IPS DF 4.7 (cell line): Measurements from ENCODE around the gene ARHGDIA.
"Not testable (repeated sequence)": the region's sequence is repeated elsewhere in the genome, so short reads cannot be mapped to it uniquely, and the experiment has no call there.

Experiments used
- DNase-seq: peaks from one replicate; pipeline ENCODE4 v3.0.0-alpha.2; 2013; ENCODE audit warnings: low spot score; ENCODE audit errors: extremely low read depth

The ARHGDIA gene

GRCh38 chr17:81843713-81844326 lies 27.3 kb downstream of the ARHGDIA start:
- DNase-seq = no peak

- DNase-seq = no peak
Measured at GRCh38 chr17:81842725-81843504, 28.2 kb downstream of the ARHGDIA start.

- no peak for DNase-seq
Measured at GRCh38 chr17:81842378-81842724, 28.8 kb downstream of the ARHGDIA start.

GRCh38 chr17:81841866-81842265 lies 29.3 kb downstream of the ARHGDIA start:
- DNase-seq = no peak

GRCh38 chr17:81840826-81841778 lies 30.0 kb downstream of the ARHGDIA start:
- no peak for DNase-seq

GRCh38 chr17:81840059-81840458 lies 31.1 kb downstream of the ARHGDIA start:
- DNase-seq = not testable (repeated sequence)

- no peak for DNase-seq
Measured at GRCh38 chr17:81839301-81839700, 31.8 kb downstream of the ARHGDIA start.

GRCh38 chr17:81838753-81839255 lies 32.3 kb downstream of the ARHGDIA start:
- DNase-seq = no peak

GRCh38 chr17:81837641-81838040 lies 33.5 kb downstream of the ARHGDIA start:
- no peak for DNase-seq

GRCh38 chr17:81834831-81835267 lies 36.3 kb downstream of the ARHGDIA start, which contains the start of gene PPP1R27:
Gene PPP1R27 (minus strand): TSS chr17:81835050. CDS start chr17:81834953, 97 bp downstream.
- DNase-seq = no peak

GRCh38 chr17:81833921-81834830 lies 37.0 kb downstream of the ARHGDIA start:
- no peak for DNase-seq

- peak; percentile 51 for DNase-seq
Measured at GRCh38 chr17:81833160-81833920, 37.8 kb downstream of the ARHGDIA start, which contains the start of gene MCRIP1. Gene MCRIP1 (minus strand): TSS chr17:81833291. CDS start chr17:81824506, 8,785 bp downstream.

GRCh38 chr17:81832608-81833159 lies 38.5 kb downstream of the ARHGDIA start:
- no peak for DNase-seq

GRCh38 chr17:81831957-81832607 lies 39.1 kb downstream of the ARHGDIA start:
- DNase-seq = no peak

- DNase-seq = no peak
Measured at GRCh38 chr17:81831563-81831956, 39.6 kb downstream of the ARHGDIA start.

- no peak for DNase-seq
Measured at GRCh38 chr17:81829858-81830257, 41.3 kb downstream of the ARHGDIA start.

GRCh38 chr17:81828656-81829055 lies 42.5 kb downstream of the ARHGDIA start:
- no peak for DNase-seq

- DNase-seq = no peak
Measured at GRCh38 chr17:81825841-81826466, 45.2 kb downstream of the ARHGDIA start.
